GM18498 (cell line): ENCODE data around the gene AARSD1.
"Not testable (repeated sequence)": the region's sequence is repeated elsewhere in the genome, so short reads cannot be mapped to it uniquely, and the experiment has no call there.

Experiments
- ATAC-seq: cut with Tn5 transposase; IDR thresholded peaks from one replicate; pipeline ENCODE4 v1.9.1; 2021; ENCODE audit warnings: mild to moderate bottlenecking, moderate library complexity; ENCODE audit not compliant: unreplicated experiment

Gene AARSD1

DNA sequence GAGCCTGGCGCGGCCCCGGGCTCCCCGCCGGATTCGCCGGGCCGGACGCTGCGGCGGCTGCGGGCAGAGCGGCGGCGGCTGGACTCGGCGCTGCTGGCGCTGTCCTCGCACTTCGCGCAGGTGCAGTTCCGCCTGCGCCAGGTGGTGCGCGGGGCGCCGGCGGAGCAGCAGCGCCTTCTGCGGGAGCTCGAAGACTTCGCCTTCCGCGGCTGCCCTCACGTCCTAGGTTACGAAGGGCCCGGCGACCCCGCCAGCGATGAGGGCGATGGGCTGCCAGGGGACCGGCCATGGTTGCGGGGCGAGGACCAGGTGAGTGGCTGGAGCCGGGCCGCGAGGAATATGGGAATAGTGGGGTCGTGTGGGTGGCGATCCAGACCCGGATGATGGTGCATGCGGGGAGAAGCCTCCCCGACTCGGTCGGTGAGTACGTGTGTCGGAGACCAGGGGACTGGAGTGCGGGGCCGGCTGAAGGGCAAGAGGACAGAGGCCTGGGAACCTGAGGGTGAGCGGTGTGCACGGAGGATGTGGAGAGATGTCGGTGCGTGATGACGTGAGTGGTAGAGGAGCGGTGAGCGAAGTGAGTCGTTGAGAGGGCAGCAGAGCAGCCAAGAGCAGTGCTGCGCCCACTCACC, 16.6 kb upstream of the AARSD1 start:
- peak; percentile 61 for ATAC-seq

- ATAC-seq: peak; percentile 76
These were observed 16.1 kb upstream of the AARSD1 start, which contains the start of gene RUNDC1 for GRCh38 chr17:42980274-42980765. RUNDC1 (plus strand) TSS chr17:42980565; CDS start chr17:42980577, 12 bp downstream.

- peak; percentile 33 for ATAC-seq
These were observed 15.4 kb upstream of the AARSD1 start, which contains the start of gene PTGES3L for GRCh38 chr17:42979511-42980273. PTGES3L (minus strand) TSS chr17:42980080; CDS start chr17:42980053, 27 bp downstream.

GRCh38 chr17:42975701-42976100, 11.4 kb upstream of the AARSD1 start:
- not testable (repeated sequence) for ATAC-seq

GRCh38 chr17:42975265-42975664, 11.0 kb upstream of the AARSD1 start:
- no peak for ATAC-seq

DNA sequence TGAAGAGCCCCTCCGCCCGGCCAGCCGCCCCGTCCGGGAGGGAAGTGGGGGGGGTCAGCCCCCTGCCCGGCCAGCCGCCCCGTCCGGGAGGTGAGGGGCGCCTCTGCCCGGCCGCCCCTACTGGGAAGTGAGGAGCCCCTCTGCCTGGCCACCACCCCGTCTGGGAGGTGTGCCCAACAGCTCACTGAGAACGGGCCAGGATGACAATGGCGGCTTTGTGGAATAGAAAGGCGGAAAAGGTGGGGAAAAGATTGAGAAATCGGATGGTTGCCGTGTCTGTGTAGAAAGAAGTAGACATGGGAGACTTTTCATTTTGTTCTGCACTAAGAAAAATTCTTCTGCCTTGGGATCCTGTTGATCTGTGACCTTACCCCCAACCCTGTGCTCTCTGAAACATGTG, 9.1 kb upstream of the AARSD1 start:
- not testable (repeated sequence) for ATAC-seq

- no peak for ATAC-seq
These were observed 7.3 kb upstream of the AARSD1 start for GRCh38 chr17:42971589-42971988.

DNA sequence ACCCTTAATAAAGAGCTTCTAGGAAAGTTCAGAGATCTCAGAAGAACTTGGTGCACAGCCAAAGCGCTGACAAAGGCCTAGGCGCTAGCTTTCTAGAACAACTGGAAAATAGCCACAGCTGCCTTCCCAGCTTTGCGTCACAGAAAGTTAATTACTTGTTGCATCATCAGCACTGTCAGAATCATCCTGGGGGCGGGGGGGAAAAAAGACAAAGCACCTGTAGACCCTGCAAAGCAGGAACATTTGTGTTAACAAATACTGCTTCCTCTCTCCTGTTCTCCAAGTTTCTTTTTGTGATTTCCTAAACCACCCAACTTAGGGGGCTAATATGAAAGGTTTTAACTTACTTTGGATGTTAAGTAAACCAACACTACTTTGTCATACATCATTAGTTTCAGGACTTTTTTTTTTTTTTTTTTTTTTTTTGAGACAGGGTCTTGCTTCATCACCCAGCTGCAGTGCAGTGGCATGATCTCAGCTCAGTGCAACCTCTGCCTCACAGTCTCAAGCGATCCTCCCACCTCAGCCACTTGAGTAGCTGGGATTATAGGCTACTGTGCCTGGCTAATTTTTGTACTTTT, 4.8 kb upstream of the AARSD1 start:
- ATAC-seq: no peak

GRCh38 chr17:42967925-42968324, 3.7 kb upstream of the AARSD1 start:
- ATAC-seq: no peak

GRCh38 chr17:42953669-42954068, 10.6 kb downstream of the AARSD1 start:
- ATAC-seq: no peak

- ATAC-seq: no peak
These were observed 14.0 kb downstream of the AARSD1 start for GRCh38 chr17:42950044-42950783.

- no peak for ATAC-seq
These were observed 17.4 kb downstream of the AARSD1 start for GRCh38 chr17:42946812-42947211.

GRCh38 chr17:42944211-42944610, 20.0 kb downstream of the AARSD1 start:
- no peak for ATAC-seq

DNA sequence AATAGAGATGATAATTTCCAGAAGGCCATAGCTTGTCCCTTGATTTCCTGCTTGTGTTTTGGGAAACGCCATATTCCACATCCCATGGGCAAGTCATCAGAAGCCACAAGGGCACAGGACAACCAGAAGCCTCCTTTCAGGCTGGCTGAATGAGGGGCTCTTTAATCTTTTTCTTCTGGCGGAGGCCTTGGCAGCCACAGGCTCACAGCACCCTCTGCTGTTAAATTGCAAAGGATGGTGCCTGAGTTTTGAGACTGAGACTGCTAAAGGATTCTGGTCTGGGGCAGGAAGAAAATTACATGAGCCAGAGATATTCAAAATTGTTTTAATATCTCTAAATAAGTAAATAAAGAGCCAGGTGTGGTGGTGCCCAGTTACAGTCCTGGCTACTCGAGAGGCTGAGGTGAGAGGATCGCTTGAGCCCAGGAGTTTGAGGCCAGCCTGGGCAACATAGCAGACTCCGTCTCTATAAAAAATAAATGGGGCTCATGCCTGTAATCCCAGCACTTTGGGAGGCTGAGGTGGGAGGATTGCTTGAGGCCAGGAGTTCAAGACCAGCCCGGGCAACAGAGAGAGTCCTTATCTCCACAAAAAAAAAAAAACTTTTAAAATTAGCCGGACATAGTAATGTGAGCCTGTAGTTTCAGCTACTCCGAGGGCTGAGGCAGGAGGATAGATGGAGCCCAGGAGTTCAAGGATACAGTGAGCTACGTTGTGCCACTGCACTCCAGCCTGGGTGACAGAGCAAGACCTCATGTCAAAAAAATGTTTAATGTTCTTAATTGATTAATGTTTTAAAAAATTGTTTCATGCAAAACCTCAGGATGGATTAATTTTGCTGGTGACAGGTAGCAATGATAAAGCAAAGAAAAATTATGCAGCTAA, 26.3 kb downstream of the AARSD1 start:
- no peak for ATAC-seq

- no peak for ATAC-seq
These were observed 34.8 kb downstream of the AARSD1 start for GRCh38 chr17:42929497-42929844.

- peak; percentile 63 for ATAC-seq
These were observed 35.3 kb downstream of the AARSD1 start for GRCh38 chr17:42928714-42929496.

- ATAC-seq: no peak
These were observed 39.4 kb downstream of the AARSD1 start for GRCh38 chr17:42924891-42925290.

DNA sequence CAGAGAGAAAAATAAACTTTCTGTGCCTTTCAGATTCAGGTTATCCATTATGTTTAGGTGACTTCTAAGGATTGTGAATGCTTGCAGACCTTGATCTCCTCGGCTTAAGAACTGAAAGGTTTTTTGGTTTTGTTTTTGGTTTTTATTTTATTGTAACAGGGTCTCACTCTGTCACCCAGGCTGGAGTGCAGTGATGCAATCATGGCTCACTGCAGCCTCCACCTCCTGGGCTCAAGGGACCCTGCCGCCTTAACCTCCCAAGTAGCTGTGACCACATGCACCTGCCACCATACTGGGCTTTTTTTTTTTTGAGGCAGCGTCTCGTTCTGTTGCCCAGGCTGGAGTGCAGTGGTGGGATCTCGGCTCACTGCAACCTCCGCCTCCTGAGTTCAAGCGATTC, 40.8 kb downstream of the AARSD1 start:
- ATAC-seq: not testable (repeated sequence)

DNA sequence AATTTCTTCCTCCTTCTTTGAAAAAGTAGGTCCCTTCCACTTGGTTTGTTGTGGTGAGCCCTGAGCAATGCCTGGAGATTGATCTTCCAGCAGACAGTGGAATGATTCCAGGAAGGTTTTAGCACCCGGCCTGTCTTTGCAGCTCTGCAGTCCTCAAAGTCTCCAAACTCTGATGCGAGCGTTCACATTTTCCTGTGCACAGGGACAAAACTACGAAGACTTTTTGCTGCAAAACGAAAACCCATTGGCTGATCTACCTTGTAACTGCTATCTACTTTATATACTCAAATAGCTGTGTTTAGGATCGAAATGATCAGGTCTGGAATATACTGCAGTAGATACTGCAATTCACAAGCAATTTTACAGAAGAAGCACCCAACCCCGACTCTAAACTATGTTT, 42.0 kb downstream of the AARSD1 start:
- ATAC-seq: no peak
